Inferior parietal cortex (tissue), 1 donor: ENCODE results near the gene LEMD2.

Source experiments
- DNase-seq: peaks from one replicate; pipeline ENCODE4 v3.0.0-alpha.2; 2016; ENCODE audit errors: extremely low spot score

The LEMD2 gene

DNA sequence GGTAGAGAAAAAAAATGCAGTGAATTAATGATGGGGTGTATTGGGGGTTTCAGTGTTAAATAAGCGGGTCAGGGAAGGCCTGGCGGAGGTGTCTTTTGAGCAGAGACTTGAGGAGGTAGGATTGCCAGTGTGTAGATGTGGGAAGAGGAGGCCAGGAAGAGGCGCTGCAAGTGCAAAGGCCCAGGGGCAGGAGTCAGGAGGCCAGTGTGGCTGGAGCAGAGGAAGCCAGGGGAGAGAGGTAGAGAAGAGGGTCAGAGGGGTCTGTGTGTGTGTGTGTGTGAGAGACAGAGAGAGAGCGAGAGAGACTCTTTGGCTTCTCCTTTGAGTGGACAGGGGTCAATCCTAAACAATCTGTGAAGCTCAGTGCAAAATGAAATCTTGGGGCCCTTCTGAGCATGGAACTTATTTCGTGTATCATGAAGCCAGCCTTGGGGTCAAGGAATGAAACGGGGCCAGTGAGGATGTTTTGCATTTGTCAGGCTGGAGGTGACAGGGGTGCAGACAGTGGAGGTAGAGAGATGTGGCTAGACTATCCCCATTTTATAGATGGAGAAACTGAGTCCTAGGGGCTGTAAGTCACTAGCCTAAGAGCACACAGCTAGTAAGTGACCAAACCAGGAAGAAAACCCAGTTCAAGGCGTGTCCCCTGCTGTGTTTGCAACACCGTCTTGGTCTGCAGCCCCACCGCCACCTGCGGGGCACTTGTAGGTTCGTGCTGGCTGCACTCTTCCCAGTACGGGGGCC lies 32.5 kb downstream of the LEMD2 start:
- no peak for DNase-seq

- no peak for DNase-seq
These were observed 33.7 kb downstream of the LEMD2 start for GRCh38 chr6:33755070-33755869.

DNA sequence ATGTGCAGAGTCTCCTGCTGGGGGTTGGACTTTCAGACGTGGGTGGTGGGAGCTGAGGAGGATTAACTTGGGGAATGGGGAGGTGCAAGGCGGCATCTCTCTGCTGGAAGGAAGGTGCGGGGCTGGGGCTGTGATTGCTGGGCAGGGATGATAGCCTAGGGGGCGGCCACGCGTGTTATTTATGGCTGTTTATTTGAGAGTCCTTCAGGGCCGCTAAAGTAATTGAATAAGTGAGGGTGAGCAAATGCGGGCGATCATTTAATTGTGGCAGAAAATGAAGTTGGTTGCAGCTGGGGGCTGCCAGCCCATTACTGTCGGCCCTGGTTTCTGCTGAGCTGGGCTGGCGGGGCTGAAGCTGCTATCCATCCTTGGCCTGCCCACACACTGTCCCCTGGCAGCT lies 34.7 kb downstream of the LEMD2 start:
- DNase-seq: no peak

DNA sequence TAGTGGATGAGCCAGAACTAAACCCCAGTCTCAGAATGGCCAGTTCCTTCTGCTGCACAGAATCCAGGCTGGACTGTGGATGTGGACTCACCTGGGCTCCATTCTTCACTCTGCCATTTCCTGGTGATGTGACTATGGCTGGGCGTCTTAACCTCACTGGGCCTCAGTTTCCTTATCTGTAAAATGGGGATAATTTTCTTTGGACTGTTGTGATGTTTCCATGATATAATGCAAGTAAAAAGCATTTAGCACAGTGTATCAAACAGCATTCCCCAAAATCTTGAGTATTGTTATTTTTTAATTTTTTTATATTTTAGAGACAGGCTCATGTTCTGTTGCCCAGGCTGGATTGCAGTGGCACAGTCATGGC lies 36.3 kb downstream of the LEMD2 start:
- no peak for DNase-seq

- DNase-seq: no peak
These were observed 36.9 kb downstream of the LEMD2 start for GRCh38 chr6:33751771-33752645.

- DNase-seq: no peak
These were observed 38.5 kb downstream of the LEMD2 start for GRCh38 chr6:33750244-33750991.

- no peak for DNase-seq
These were observed 39.5 kb downstream of the LEMD2 start for GRCh38 chr6:33749401-33749800.

- DNase-seq: no peak
These were observed 40.1 kb downstream of the LEMD2 start for GRCh38 chr6:33748841-33749240.

GRCh38 chr6:33747823-33748222 lies 41.1 kb downstream of the LEMD2 start:
- no peak for DNase-seq

DNA sequence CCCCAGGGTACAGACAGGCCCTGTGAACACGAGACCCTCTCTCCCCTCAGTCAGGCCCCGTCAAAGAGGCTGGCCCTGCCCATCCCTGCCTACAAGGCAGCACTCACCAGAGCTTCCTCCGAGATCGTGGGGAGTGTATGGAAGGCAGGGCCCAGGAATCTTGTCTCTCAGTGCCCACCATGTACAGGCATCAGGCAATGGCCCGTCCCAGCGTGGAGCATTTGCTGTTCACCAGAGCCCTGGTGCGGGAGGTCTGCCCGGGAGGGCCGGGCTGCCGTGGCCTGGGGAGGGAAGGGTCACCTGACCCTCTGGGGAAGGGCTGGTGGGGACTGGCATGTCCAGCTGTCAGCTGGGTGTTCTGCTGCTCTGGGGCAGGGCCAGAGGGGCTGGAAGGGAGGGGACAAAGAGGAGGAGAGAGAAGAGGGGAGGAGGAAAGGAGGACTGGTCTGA lies 42.3 kb downstream of the LEMD2 start, which contains the start of gene IP6K3:
TSS of gene IP6K3 (minus strand) at position 255 of the 450 bp plus-strand sequence. CDS start 11,429 bp downstream, outside the sequence.
- DNase-seq: peak; percentile 71

- peak; percentile 48 for DNase-seq
These were observed 42.8 kb downstream of the LEMD2 start for GRCh38 chr6:33746036-33746600.

DNA sequence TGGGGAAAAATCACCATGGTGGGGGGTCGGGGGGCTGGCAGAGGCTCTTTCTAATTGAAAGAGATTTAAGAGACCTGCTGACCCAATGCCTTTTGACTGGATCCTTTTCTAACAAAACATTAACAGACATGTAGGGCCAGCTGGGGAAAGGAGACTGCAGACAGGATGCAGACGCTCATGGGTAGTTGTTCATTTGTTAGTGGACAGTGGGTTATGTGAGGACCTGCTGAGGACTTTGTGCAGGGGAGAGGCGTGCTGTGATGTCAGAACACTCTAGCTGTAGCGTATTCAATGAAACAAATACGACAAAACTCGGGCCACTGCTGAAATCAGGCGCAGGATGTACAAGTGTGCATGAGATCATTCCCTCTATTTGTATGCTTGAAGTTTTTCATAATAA lies 43.4 kb downstream of the LEMD2 start:
- DNase-seq: peak; percentile 13

GRCh38 chr6:33744895-33745546 lies 43.9 kb downstream of the LEMD2 start:
- DNase-seq: no peak

DNA sequence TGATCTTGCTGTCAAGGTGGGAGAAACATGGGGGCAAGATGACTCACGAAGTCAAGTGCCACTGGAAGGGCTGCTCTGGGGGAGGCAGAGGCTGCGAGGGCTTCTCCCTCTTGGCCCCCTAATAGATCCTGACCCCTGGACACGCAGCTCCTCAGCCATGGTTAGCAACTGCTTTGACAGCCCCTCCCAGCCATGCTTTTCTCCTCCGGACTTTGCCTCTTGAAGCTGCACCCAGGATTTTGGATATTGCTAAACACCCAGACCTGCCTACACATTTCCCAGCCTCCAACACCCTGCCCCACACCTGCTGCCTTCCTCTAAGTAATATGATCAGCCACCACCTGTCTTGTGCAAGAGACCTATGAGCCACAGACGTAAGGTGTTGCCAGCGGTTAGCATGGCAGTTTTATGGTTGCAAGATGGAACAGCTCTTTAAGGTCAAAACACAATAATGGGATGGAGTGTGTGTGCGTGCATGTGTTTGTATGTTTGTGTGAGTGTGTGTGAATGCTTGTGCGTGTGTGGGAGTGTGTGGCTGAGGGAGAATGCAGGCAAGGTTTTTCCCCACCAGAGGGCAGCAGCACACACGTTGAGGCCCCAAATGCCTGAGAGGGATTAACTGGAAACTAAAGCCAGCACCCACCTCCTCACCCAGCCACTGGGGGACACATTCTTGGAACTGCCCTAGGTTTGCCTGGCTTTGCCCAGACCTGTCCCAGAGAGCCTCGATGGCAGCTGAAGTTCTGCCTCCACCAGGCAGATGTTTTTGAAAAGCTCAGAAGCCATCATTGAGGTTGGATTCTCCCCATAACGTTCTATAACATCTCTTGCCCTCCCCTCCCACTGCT lies 44.7 kb downstream of the LEMD2 start:
- peak; percentile 87 for DNase-seq

- DNase-seq: no peak
These were observed 46.1 kb downstream of the LEMD2 start for GRCh38 chr6:33742837-33743236.

GRCh38 chr6:33742092-33742491 lies 46.8 kb downstream of the LEMD2 start:
- DNase-seq: no peak

DNA sequence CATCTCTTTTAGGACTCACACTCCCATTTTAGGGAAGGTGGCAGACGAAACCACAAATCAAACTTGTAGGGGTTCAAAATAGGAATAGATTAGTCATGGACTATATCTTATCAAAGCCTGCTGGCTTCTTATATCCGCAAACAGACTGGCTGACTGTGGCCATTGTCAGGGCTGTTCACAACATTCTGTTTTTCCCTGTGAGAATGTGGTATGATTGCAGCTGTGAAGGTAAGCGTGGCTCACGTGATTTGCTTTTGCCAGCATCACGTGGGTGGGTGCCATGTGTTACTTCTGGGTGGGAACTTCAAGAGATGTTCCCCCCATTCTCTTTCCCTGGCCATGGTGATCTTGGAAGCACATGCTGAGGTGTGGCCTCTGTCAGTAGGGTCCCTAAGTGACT lies 48.1 kb downstream of the LEMD2 start:
- no peak for DNase-seq

- DNase-seq: no peak
These were observed 48.7 kb downstream of the LEMD2 start for GRCh38 chr6:33740204-33740608.

- DNase-seq: no peak
These were observed 49.4 kb downstream of the LEMD2 start for GRCh38 chr6:33739571-33739970.
